ENCODE measurements around the gene CDADC1. TPM values are rescaled to one million over a fixed set of nuclear protein-coding genes. Genes with fewer than 3 reads are reported as not detected.

Gene CDADC1
- total RNA-seq, 1 experiment from 2014 or later: 4.0 TPM

DNA sequence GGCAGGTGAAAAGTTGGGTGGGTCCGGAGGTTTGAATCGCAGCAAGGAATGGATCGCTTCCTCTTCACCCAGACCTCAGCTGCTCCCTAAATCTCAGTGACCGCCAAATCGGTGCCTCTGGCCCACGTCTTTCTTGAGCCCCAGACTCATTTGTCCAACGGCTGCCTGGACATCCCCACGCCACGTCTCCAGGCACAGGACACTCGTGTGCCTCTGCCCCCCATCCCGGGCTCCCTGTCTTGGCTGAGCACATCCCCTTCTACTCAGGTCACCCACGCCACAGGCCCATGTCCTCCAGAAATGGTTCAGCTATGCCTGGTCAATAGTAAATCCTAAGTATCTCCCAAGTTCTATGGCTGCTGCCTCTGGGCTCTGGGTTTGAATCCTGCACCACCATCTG is 56.6 kb downstream of the CDADC1 start:
- Mint-ChIP-seq H3K4me1 (peaks cover 25% of the 10 kb centered on the region), H3K4me3 (no peak overlapping the region), H3K27ac (no peak overlapping the region), H3K36me3 (no peaks in the 10 kb centered on the region), H3K27me3 (ENCODE audit: low read depth) (no peaks in the 10 kb centered on the region; the same call in 1 of the 2 replicates), H3K9me3 (no peaks in the 10 kb centered on the region)
- ATAC-seq: no peak
- TF ChIP-seq, protein P1, sequence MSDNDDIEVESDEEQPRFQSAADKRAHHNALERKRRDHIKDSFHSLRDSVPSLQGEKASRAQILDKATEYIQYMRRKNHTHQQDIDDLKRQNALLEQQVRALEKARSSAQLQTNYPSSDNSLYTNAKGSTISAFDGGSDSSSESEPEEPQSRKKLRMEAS (CRISPR knock-in tag; IDR thresholded peaks at IDR 0.05): no peak
- no peak for TF ChIP-seq CREM (CRISPR knock-in tag; IDR thresholded peaks at IDR 0.05)
- no peak for TF ChIP-seq NFE2L1 (CRISPR knock-in tag; IDR thresholded peaks at IDR 0.05)
- TF ChIP-seq RELA (CRISPR knock-in tag; IDR thresholded peaks at IDR 0.05; ENCODE audit: borderline replicate concordance): no peak
- TF ChIP-seq, protein P2, sequence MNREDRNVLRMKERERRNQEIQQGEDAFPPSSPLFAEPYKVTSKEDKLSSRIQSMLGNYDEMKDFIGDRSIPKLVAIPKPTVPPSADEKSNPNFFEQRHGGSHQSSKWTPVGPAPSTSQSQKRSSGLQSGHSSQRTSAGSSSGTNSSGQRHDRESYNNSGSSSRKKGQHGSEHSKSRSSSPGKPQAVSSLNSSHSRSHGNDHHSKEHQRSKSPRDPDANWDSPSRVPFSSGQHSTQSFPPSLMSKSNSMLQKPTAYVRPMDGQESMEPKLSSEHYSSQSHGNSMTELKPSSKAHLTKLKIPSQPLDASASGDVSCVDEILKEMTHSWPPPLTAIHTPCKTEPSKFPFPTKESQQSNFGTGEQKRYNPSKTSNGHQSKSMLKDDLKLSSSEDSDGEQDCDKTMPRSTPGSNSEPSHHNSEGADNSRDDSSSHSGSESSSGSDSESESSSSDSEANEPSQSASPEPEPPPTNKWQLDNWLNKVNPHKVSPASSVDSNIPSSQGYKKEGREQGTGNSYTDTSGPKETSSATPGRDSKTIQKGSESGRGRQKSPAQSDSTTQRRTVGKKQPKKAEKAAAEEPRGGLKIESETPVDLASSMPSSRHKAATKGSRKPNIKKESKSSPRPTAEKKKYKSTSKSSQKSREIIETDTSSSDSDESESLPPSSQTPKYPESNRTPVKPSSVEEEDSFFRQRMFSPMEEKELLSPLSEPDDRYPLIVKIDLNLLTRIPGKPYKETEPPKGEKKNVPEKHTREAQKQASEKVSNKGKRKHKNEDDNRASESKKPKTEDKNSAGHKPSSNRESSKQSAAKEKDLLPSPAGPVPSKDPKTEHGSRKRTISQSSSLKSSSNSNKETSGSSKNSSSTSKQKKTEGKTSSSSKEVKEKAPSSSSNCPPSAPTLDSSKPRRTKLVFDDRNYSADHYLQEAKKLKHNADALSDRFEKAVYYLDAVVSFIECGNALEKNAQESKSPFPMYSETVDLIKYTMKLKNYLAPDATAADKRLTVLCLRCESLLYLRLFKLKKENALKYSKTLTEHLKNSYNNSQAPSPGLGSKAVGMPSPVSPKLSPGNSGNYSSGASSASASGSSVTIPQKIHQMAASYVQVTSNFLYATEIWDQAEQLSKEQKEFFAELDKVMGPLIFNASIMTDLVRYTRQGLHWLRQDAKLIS (CRISPR knock-in tag; IDR thresholded peaks at IDR 0.05; ENCODE audit: borderline replicate concordance): no peak
- no peak for TF ChIP-seq NR3C1 (CRISPR knock-in tag; conservative IDR thresholded peaks at IDR 0.05; ENCODE audit: low read depth)
- TF ChIP-seq, protein P3, sequence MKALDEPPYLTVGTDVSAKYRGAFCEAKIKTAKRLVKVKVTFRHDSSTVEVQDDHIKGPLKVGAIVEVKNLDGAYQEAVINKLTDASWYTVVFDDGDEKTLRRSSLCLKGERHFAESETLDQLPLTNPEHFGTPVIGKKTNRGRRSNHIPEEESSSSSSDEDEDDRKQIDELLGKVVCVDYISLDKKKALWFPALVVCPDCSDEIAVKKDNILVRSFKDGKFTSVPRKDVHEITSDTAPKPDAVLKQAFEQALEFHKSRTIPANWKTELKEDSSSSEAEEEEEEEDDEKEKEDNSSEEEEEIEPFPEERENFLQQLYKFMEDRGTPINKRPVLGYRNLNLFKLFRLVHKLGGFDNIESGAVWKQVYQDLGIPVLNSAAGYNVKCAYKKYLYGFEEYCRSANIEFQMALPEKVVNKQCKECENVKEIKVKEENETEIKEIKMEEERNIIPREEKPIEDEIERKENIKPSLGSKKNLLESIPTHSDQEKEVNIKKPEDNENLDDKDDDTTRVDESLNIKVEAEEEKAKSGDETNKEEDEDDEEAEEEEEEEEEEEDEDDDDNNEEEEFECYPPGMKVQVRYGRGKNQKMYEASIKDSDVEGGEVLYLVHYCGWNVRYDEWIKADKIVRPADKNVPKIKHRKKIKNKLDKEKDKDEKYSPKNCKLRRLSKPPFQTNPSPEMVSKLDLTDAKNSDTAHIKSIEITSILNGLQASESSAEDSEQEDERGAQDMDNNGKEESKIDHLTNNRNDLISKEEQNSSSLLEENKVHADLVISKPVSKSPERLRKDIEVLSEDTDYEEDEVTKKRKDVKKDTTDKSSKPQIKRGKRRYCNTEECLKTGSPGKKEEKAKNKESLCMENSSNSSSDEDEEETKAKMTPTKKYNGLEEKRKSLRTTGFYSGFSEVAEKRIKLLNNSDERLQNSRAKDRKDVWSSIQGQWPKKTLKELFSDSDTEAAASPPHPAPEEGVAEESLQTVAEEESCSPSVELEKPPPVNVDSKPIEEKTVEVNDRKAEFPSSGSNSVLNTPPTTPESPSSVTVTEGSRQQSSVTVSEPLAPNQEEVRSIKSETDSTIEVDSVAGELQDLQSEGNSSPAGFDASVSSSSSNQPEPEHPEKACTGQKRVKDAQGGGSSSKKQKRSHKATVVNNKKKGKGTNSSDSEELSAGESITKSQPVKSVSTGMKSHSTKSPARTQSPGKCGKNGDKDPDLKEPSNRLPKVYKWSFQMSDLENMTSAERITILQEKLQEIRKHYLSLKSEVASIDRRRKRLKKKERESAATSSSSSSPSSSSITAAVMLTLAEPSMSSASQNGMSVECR (CRISPR knock-in tag; IDR thresholded peaks at IDR 0.05; ENCODE audit: borderline replicate concordance): no peak
- TF ChIP-seq, protein P4, sequence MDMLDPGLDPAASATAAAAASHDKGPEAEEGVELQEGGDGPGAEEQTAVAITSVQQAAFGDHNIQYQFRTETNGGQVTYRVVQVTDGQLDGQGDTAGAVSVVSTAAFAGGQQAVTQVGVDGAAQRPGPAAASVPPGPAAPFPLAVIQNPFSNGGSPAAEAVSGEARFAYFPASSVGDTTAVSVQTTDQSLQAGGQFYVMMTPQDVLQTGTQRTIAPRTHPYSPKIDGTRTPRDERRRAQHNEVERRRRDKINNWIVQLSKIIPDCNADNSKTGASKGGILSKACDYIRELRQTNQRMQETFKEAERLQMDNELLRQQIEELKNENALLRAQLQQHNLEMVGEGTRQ (CRISPR knock-in tag; IDR thresholded peaks at IDR 0.05): no peak
- TF ChIP-seq, protein P5, sequence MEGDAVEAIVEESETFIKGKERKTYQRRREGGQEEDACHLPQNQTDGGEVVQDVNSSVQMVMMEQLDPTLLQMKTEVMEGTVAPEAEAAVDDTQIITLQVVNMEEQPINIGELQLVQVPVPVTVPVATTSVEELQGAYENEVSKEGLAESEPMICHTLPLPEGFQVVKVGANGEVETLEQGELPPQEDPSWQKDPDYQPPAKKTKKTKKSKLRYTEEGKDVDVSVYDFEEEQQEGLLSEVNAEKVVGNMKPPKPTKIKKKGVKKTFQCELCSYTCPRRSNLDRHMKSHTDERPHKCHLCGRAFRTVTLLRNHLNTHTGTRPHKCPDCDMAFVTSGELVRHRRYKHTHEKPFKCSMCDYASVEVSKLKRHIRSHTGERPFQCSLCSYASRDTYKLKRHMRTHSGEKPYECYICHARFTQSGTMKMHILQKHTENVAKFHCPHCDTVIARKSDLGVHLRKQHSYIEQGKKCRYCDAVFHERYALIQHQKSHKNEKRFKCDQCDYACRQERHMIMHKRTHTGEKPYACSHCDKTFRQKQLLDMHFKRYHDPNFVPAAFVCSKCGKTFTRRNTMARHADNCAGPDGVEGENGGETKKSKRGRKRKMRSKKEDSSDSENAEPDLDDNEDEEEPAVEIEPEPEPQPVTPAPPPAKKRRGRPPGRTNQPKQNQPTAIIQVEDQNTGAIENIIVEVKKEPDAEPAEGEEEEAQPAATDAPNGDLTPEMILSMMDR (IDR thresholded peaks at IDR 0.05): no peak
- no peak for TF ChIP-seq SP1 (CRISPR knock-in tag; conservative IDR thresholded peaks at IDR 0.05)
- TF ChIP-seq, protein P6, sequence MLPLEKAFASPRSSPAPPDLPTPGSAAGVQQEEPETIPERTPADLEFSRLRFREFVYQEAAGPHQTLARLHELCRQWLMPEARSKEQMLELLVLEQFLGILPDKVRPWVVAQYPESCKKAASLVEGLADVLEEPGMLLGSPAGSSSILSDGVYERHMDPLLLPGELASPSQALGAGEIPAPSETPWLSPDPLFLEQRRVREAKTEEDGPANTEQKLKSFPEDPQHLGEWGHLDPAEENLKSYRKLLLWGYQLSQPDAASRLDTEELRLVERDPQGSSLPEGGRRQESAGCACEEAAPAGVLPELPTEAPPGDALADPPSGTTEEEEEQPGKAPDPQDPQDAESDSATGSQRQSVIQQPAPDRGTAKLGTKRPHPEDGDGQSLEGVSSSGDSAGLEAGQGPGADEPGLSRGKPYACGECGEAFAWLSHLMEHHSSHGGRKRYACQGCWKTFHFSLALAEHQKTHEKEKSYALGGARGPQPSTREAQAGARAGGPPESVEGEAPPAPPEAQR (CRISPR knock-in tag; IDR thresholded peaks at IDR 0.05): no peak
- no peak for TF ChIP-seq NR2C2 (CRISPR knock-in tag; IDR thresholded peaks at IDR 0.05)
- ChIA-PET CTCF (no interaction called here), POLR2A (no interaction called here)
- no peak for DNase-seq (ENCODE audit: low spot score)

Measured in WTC11 (cell line).